Stimulated activated CD8-positive, alpha-beta memory T cell treated with anti-CD3 and anti-CD28 coated beads, Interleukin-4, amount 100 ng/mL, for 1 hour (primary cell): ENCODE results near the gene ENOX2.
"Not testable (repeated sequence)": the region's sequence is repeated elsewhere in the genome, so short reads cannot be mapped to it uniquely, and the experiment has no call there.

Experiments used
- DNase-seq, 2 donors: peaks; one replicate each; pipeline ENCODE4 v3.0.0-alpha.2; 2020; ENCODE audit warnings: low read depth in 2 of 2, low spot score in 1 of 2

ENOX2 gene

GRCh38 chrX:130769835-130770234 is 133.2 kb downstream of the ENOX2 start:
- no peak for DNase-seq

GRCh38 chrX:130758072-130758471 is 144.9 kb downstream of the ENOX2 start:
- DNase-seq, result no peak

- DNase-seq, result no peak
Measured at GRCh38 chrX:130756233-130756632, 146.8 kb downstream of the ENOX2 start.

GRCh38 chrX:130754353-130754752 is 148.7 kb downstream of the ENOX2 start:
- DNase-seq, result no peak

- no peak for DNase-seq
Measured at GRCh38 chrX:130746709-130747342, 156.2 kb downstream of the ENOX2 start.

GRCh38 chrX:130746077-130746476 is 156.9 kb downstream of the ENOX2 start:
- no peak for DNase-seq

- no peak for DNase-seq
Measured at GRCh38 chrX:130741584-130741983, 161.4 kb downstream of the ENOX2 start.

GRCh38 chrX:130741151-130741550 is 161.9 kb downstream of the ENOX2 start:
- no peak for DNase-seq

GRCh38 chrX:130738638-130739195 is 164.3 kb downstream of the ENOX2 start:
- DNase-seq, result no peak

- no peak for DNase-seq
Measured at GRCh38 chrX:130734713-130735112, 168.3 kb downstream of the ENOX2 start.

GRCh38 chrX:130728208-130728607 is 174.8 kb downstream of the ENOX2 start:
- DNase-seq, result no peak

GRCh38 chrX:130726661-130727060 is 176.3 kb downstream of the ENOX2 start:
- no peak for DNase-seq

- DNase-seq, result no peak
Measured at GRCh38 chrX:130725519-130725918, 177.5 kb downstream of the ENOX2 start.

- no peak for DNase-seq
Measured at GRCh38 chrX:130719413-130719812, 183.6 kb downstream of the ENOX2 start.

GRCh38 chrX:130718137-130718536 is 184.9 kb downstream of the ENOX2 start:
- no peak for DNase-seq

- no peak for DNase-seq
Measured at GRCh38 chrX:130716781-130717413, 186.1 kb downstream of the ENOX2 start.

GRCh38 chrX:130716346-130716745 is 186.7 kb downstream of the ENOX2 start:
- DNase-seq, result no peak

- no peak for DNase-seq
Measured at GRCh38 chrX:130715299-130715698, 187.7 kb downstream of the ENOX2 start.

GRCh38 chrX:130714665-130715064 is 188.3 kb downstream of the ENOX2 start:
- no peak for DNase-seq

- no peak for DNase-seq
Measured at GRCh38 chrX:130714135-130714534, 188.9 kb downstream of the ENOX2 start.

- DNase-seq, result not testable (repeated sequence)
Measured at GRCh38 chrX:130709178-130709577, 193.8 kb downstream of the ENOX2 start.

- DNase-seq, result no peak
Measured at GRCh38 chrX:130705591-130705990, 197.4 kb downstream of the ENOX2 start.
